DOHH2 (cell line): ENCODE data around the gene PHF20.

Source experiments
- EZH2phosphoT487 ChIP-seq: fragments of 200-600 bp; sonication (generic); IDR thresholded peaks from 2 replicates; pipeline ENCODE4 v1.6.1; 2017; ENCODE audit warnings: borderline replicate concordance, mild to moderate bottlenecking, antibody characterized with exemption, low read length, moderate library complexity, mixed read lengths
- TF ChIP-seq, protein P1 (sequence below): fragments of 200-600 bp; sonication (generic); IDR thresholded peaks from one replicate; pipeline ENCODE4 v1.5.1; 2014; ENCODE audit warnings: antibody characterized with exemption, mild to moderate bottlenecking, low read depth, low read length; ENCODE audit not compliant: poor library complexity, severe bottlenecking

DNA sequence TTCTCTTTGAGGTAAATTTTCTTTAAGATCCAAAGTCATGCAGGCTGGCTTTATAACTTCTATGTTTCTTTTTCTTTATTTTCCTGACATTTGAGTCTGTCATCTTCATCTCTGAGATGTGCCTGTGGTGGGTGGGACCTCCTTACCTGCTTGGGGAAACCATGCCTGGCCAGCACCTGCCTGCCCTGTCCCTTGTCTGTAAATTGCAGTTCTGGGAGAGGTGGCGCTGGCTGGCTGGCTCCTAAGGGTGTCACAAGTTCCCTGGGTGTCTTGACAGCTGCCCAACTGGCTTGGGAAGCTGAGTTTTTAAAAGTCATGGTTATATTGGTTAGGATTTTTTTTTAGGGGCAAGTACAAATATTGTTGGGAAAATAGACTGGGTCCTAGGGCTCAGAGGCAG, 146.2 kb downstream of the PHF20 start:
- TF ChIP-seq, protein P1, sequence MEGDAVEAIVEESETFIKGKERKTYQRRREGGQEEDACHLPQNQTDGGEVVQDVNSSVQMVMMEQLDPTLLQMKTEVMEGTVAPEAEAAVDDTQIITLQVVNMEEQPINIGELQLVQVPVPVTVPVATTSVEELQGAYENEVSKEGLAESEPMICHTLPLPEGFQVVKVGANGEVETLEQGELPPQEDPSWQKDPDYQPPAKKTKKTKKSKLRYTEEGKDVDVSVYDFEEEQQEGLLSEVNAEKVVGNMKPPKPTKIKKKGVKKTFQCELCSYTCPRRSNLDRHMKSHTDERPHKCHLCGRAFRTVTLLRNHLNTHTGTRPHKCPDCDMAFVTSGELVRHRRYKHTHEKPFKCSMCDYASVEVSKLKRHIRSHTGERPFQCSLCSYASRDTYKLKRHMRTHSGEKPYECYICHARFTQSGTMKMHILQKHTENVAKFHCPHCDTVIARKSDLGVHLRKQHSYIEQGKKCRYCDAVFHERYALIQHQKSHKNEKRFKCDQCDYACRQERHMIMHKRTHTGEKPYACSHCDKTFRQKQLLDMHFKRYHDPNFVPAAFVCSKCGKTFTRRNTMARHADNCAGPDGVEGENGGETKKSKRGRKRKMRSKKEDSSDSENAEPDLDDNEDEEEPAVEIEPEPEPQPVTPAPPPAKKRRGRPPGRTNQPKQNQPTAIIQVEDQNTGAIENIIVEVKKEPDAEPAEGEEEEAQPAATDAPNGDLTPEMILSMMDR: no peak
- TF ChIP-seq EZH2phosphoT487: no peak
